Activated T-helper 2 cell treated with anti-CD3 and anti-CD28 coated beads, Interferon-gamma antibody, Interleukin-2, Interleukin-4, amounts not matched to agents 10 μg/mL and 5 μg/mL and 100 μg/mL, durations not matched to agents 14 hours and 24 hours and 36 hours (primary cell): ENCODE data around the gene MTMR1. TPM values are rescaled to one million over a fixed set of nuclear protein-coding genes. Genes with fewer than 3 reads are reported as not detected.

Experiments
- DNase-seq: peaks from one replicate; pipeline ENCODE4 v3.0.0; 2021; ENCODE audit warnings: low spot score
- H3K27ac Mint-ChIP-seq: one replicate; pipeline ENCODE4 v1.8.0; 2021; ENCODE audit warnings: mixed read lengths
- H3K27me3 Mint-ChIP-seq: one replicate; pipeline ENCODE4 v1.8.0; 2021; ENCODE audit warnings: low read depth, mixed read lengths
- H3K36me3 Mint-ChIP-seq: one replicate; pipeline ENCODE4 v1.8.0; 2021; ENCODE audit warnings: low read depth, mixed read lengths
- H3K4me1 Mint-ChIP-seq: one replicate; pipeline ENCODE4 v1.8.0; 2021; ENCODE audit warnings: low read depth, mixed read lengths
- H3K4me3 Mint-ChIP-seq: one replicate; pipeline ENCODE4 v1.8.0; 2021; ENCODE audit warnings: low read depth, mild to moderate bottlenecking, moderate library complexity, mixed read lengths
- H3K9me3 Mint-ChIP-seq: one replicate; pipeline ENCODE4 v1.8.0; 2021; ENCODE audit warnings: mixed read lengths
- intact Hi-C: fragments of 100-400 bp; cut with micrococcal nuclease; formaldehyde crosslinking; loops from one replicate; pipeline ENCODE4 v1.15.1; 2023
- total RNA-seq: library from RNA; stranded (reverse); gene quantifications from 2 replicates; pipeline ENCODE4 v1.2.3, GENCODE V29; 2022

The MTMR1 gene
- 31.4 and 32.5 TPM in 2 replicates for total RNA-seq

GRCh38 chrX:150692831-150693724 lies at the start of gene MTMR1:
Gene MTMR1 (plus strand): TSS chrX:150693396. CDS start chrX:150693531, 135 bp downstream.
- peak within 1 kb of the TSS; percentile 96 for H3K27ac Mint-ChIP-seq
- no peaks in the 10 kb centered on the region for H3K27me3 Mint-ChIP-seq
- peak within 1 kb of the TSS; percentile 87 for H3K4me3 Mint-ChIP-seq
- H3K9me3 Mint-ChIP-seq, result no peaks in the 10 kb centered on the region
- peak; percentile 21 for DNase-seq
- peaks cover 20% of the 10 kb centered on the region for H3K36me3 Mint-ChIP-seq
- intact Hi-C loops, result loop anchor here (5.0 to 10.0 kb wide), 3 partner anchors 331 to 1148 kb away; partner anchors contain the start of genes EOLA1, EOLA2, HSFX3 and MAMLD1
- H3K4me1 Mint-ChIP-seq, result peaks cover 55% of the 10 kb centered on the region

- H3K27me3 Mint-ChIP-seq, result no peaks in the 10 kb centered on the region
- no peak for DNase-seq
- intact Hi-C loops, result no loop called here
- H3K27ac Mint-ChIP-seq, result no peak overlapping the region
- H3K36me3 Mint-ChIP-seq, result peaks cover 36% of the 10 kb centered on the region
- H3K4me3 Mint-ChIP-seq, result no peak overlapping the region
- no peaks in the 10 kb centered on the region for H3K9me3 Mint-ChIP-seq
- H3K4me1 Mint-ChIP-seq, result no peaks in the 10 kb centered on the region
Measured at GRCh38 chrX:150643958-150644357, 49.2 kb upstream of the MTMR1 start.

GRCh38 chrX:150644422-150644821 lies 48.8 kb upstream of the MTMR1 start:
- DNase-seq, result no peak
- Mint-ChIP-seq H3K36me3 (peaks cover 40% of the 10 kb centered on the region), H3K4me1 (peaks cover 4% of the 10 kb centered on the region), H3K27ac (no peak overlapping the region), H3K9me3 (no peaks in the 10 kb centered on the region), H3K4me3 (no peak overlapping the region), H3K27me3 (no peaks in the 10 kb centered on the region)
- intact Hi-C loops, result no loop called here

GRCh38 chrX:150647331-150647730 lies 45.9 kb upstream of the MTMR1 start:
- no peak overlapping the region for H3K27ac Mint-ChIP-seq
- intact Hi-C loops, result no loop called here

GRCh38 chrX:150648296-150648940 lies 44.8 kb upstream of the MTMR1 start:
- no peaks in the 10 kb centered on the region for H3K9me3 Mint-ChIP-seq
- DNase-seq, result no peak
- intact Hi-C loops, result no loop called here
- H3K4me1 Mint-ChIP-seq, result peaks cover 4% of the 10 kb centered on the region
- peaks cover 52% of the 10 kb centered on the region for H3K36me3 Mint-ChIP-seq
- H3K4me3 Mint-ChIP-seq, result no peak overlapping the region
- no peaks in the 10 kb centered on the region for H3K27me3 Mint-ChIP-seq
- H3K27ac Mint-ChIP-seq, result no peak overlapping the region

More at GRCh38 chrX:150647331-150647730, 45.9 kb upstream of the MTMR1 start:
- Mint-ChIP-seq H3K36me3 (peaks cover 47% of the 10 kb centered on the region), H3K4me3 (no peak overlapping the region), H3K27me3 (no peaks in the 10 kb centered on the region), H3K4me1 (peaks cover 4% of the 10 kb centered on the region), H3K9me3 (no peaks in the 10 kb centered on the region)
- DNase-seq, result no peak

GRCh38 chrX:150649096-150649870 lies 43.9 kb upstream of the MTMR1 start:
- peaks cover 53% of the 10 kb centered on the region for H3K36me3 Mint-ChIP-seq
- H3K4me3 Mint-ChIP-seq, result no peak overlapping the region
- DNase-seq, result no peak
- intact Hi-C loops, result no loop called here
- peak overlapping the region; percentile 44 for H3K27ac Mint-ChIP-seq
- H3K27me3 Mint-ChIP-seq, result no peaks in the 10 kb centered on the region
- H3K9me3 Mint-ChIP-seq, result no peaks in the 10 kb centered on the region
- peaks cover 4% of the 10 kb centered on the region for H3K4me1 Mint-ChIP-seq

GRCh38 chrX:150651906-150652305 lies 41.3 kb upstream of the MTMR1 start:
- H3K27me3 Mint-ChIP-seq, result no peaks in the 10 kb centered on the region
- intact Hi-C loops, result no loop called here
- no peak for DNase-seq
- H3K27ac Mint-ChIP-seq, result no peak overlapping the region
- peaks cover 4% of the 10 kb centered on the region for H3K4me1 Mint-ChIP-seq
- H3K36me3 Mint-ChIP-seq, result peaks cover 58% of the 10 kb centered on the region
- no peaks in the 10 kb centered on the region for H3K9me3 Mint-ChIP-seq
- no peak overlapping the region for H3K4me3 Mint-ChIP-seq

- intact Hi-C loops, result no loop called here
Measured at GRCh38 chrX:150655788-150656187, 37.4 kb upstream of the MTMR1 start.

GRCh38 chrX:150663073-150663472 lies 30.1 kb upstream of the MTMR1 start:
- no peak for DNase-seq
- H3K4me1 Mint-ChIP-seq, result no peaks in the 10 kb centered on the region
- intact Hi-C loops, result no loop called here
- no peak overlapping the region for H3K27ac Mint-ChIP-seq
- H3K4me3 Mint-ChIP-seq, result no peak overlapping the region
- peaks cover 52% of the 10 kb centered on the region for H3K36me3 Mint-ChIP-seq
- no peaks in the 10 kb centered on the region for H3K27me3 Mint-ChIP-seq
- no peaks in the 10 kb centered on the region for H3K9me3 Mint-ChIP-seq

More at GRCh38 chrX:150655788-150656187, 37.4 kb upstream of the MTMR1 start:
- H3K4me3 Mint-ChIP-seq, result no peak overlapping the region
- no peak for DNase-seq
- H3K4me1 Mint-ChIP-seq, result no peaks in the 10 kb centered on the region
- no peaks in the 10 kb centered on the region for H3K27me3 Mint-ChIP-seq
- H3K36me3 Mint-ChIP-seq, result peaks cover 53% of the 10 kb centered on the region
- H3K27ac Mint-ChIP-seq, result no peak overlapping the region
- no peaks in the 10 kb centered on the region for H3K9me3 Mint-ChIP-seq

- intact Hi-C loops, result no loop called here
- Mint-ChIP-seq H3K36me3 (peaks cover 53% of the 10 kb centered on the region), H3K4me3 (no peak overlapping the region), H3K27me3 (no peaks in the 10 kb centered on the region), H3K9me3 (no peaks in the 10 kb centered on the region), H3K4me1 (no peaks in the 10 kb centered on the region), H3K27ac (no peak overlapping the region)
- DNase-seq, result no peak
Measured at GRCh38 chrX:150664290-150664689, 28.9 kb upstream of the MTMR1 start.

- Mint-ChIP-seq H3K4me3 (no peak overlapping the region), H3K27me3 (no peaks in the 10 kb centered on the region), H3K4me1 (no peaks in the 10 kb centered on the region), H3K9me3 (no peaks in the 10 kb centered on the region), H3K27ac (no peak overlapping the region), H3K36me3 (peaks cover 4% of the 10 kb centered on the region)
- intact Hi-C loops, result no loop called here
- DNase-seq, result no peak
Measured at GRCh38 chrX:150676221-150676620, 17.0 kb upstream of the MTMR1 start.

- Mint-ChIP-seq H3K27me3 (no peaks in the 10 kb centered on the region), H3K9me3 (no peaks in the 10 kb centered on the region), H3K27ac (no peak overlapping the region), H3K4me1 (peaks cover 2% of the 10 kb centered on the region), H3K36me3 (no peaks in the 10 kb centered on the region), H3K4me3 (no peak overlapping the region)
- intact Hi-C loops, result loop anchor here (5.0 kb wide), 1 partner anchor 719 kb away; no protein-coding TSS in a partner anchor
- DNase-seq, result no peak
Measured at GRCh38 chrX:150680974-150681373, 12.2 kb upstream of the MTMR1 start.
